OCI-LY3 (cell line): Measurements from ENCODE around the gene EPHA3.

ENCODE experiments used
- H2AFZ ChIP-seq: fragments of 200-600, 300-600 bp; shearing (Covaris generic); 2 replicates; pipeline ENCODE4 v1.6.0; 2014; ENCODE audit warnings: antibody characterized with exemption, low read depth, low read length
- H3K27ac ChIP-seq: fragments of 200-600, 300-600 bp; sonication (generic); 2 replicates; pipeline ENCODE4 v1.5.1; 2014; ENCODE audit warnings: mild to moderate bottlenecking, low read length, moderate library complexity, mixed read lengths
- H3K27me3 ChIP-seq: fragments of 200-600, 300-600 bp; sonication (generic); 2 replicates; pipeline ENCODE4 v1.6.1; 2014; ENCODE audit warnings: low read depth, low read length, mixed read lengths
- H3K36me3 ChIP-seq: fragments of 200-600, 300-600 bp; sonication (generic); replicated peaks from 2 replicates; pipeline ENCODE3; 2014; ENCODE audit warnings: low read depth, low read length, mixed read lengths
- H3K4me1 ChIP-seq: fragments of 300-600, 200-600 bp; sonication (generic); 2 replicates; pipeline ENCODE4 v1.6.1; 2014; ENCODE audit warnings: low read length, mixed read lengths
- H3K4me2 ChIP-seq: fragments of 200-600, 300-600 bp; sonication (generic); 2 replicates; pipeline ENCODE4 v1.6.1; 2014; ENCODE audit warnings: low read length, mixed read lengths
- H3K4me3 ChIP-seq: fragments of 300-600, 200-600 bp; sonication (generic); 2 replicates; pipeline ENCODE4 v1.5.1; 2014; ENCODE audit warnings: antibody characterized with exemption, mild to moderate bottlenecking, low read length, moderate library complexity
- H3K79me2 ChIP-seq: fragments of 300-600, 200-600 bp; shearing (Covaris generic); 2 replicates; pipeline ENCODE4 v1.6.1; 2014; ENCODE audit warnings: mild to moderate bottlenecking, low read length, mixed read lengths
- H3K9ac ChIP-seq: fragments of 300-600, 200-600 bp; shearing (Covaris generic); 2 replicates; pipeline ENCODE4 v1.6.0; 2014; ENCODE audit warnings: mild to moderate bottlenecking, low read length, moderate library complexity
- H3K9me3 ChIP-seq: fragments of 200-600, 300-600 bp; shearing (Covaris generic); 2 replicates; pipeline ENCODE4 v1.6.1; 2014; ENCODE audit warnings: low read length, mixed read lengths; ENCODE audit not compliant: insufficient read depth
- H4K20me1 ChIP-seq: fragments of 200-600, 300-600 bp; sonication (generic); 2 replicates; pipeline ENCODE4 v1.6.1; 2016; ENCODE audit warnings: low read length, mixed read lengths; ENCODE audit not compliant: insufficient read depth
- CTCF ChIP-seq: fragments of 200-600, 300-600 bp; sonication (generic); IDR thresholded peaks from 2 replicates; pipeline ENCODE4 v1.5.1; 2014; ENCODE audit warnings: antibody characterized with exemption, low read length, low read depth
- EZH2phosphoT487 ChIP-seq: fragments of 200-600 bp; shearing (Covaris generic); IDR thresholded peaks from 2 replicates; pipeline ENCODE4 v1.6.1; 2018; ENCODE audit warnings: antibody characterized with exemption, mixed run types, low read depth

Gene EPHA3

GRCh38 chr3:89198591-89198990 is 91.2 kb downstream of the EPHA3 start:
- Histone ChIP-seq H2AFZ (no peak overlapping the region; the same call in 1 of the 2 replicates), H3K27me3 (no peaks in the 10 kb centered on the region), H3K4me3 (no peak overlapping the region), H3K9ac (no peak overlapping the region), H3K36me3 (no peaks in the 10 kb centered on the region), H3K79me2 (no peaks in the 10 kb centered on the region), H3K4me2 (no peak overlapping the region), H4K20me1 (no peaks in the 10 kb centered on the region), H3K4me1 (no peaks in the 10 kb centered on the region), H3K9me3 (no peaks in the 10 kb centered on the region), H3K27ac (no peak overlapping the region)
- no peak for TF ChIP-seq CTCF
- TF ChIP-seq EZH2phosphoT487, result no peak

- Histone ChIP-seq H3K36me3 (peaks cover 4% of the 10 kb centered on the region), H4K20me1 (no peaks in the 10 kb centered on the region), H3K27me3 (no peaks in the 10 kb centered on the region), H3K9me3 (no peaks in the 10 kb centered on the region), H2AFZ (no peak overlapping the region), H3K27ac (no peak overlapping the region), H3K4me2 (no peak overlapping the region), H3K4me1 (no peaks in the 10 kb centered on the region), H3K4me3 (no peak overlapping the region), H3K79me2 (no peaks in the 10 kb centered on the region), H3K9ac (no peak overlapping the region)
- TF ChIP-seq CTCF (no peak), EZH2phosphoT487 (no peak)
Measured at GRCh38 chr3:89212619-89213018, 105.2 kb downstream of the EPHA3 start.

GRCh38 chr3:89216016-89216739 is 108.8 kb downstream of the EPHA3 start:
- Histone ChIP-seq H3K36me3 (no peaks in the 10 kb centered on the region), H3K4me2 (no peak overlapping the region), H3K4me3 (no peak overlapping the region), H3K9ac (no peak overlapping the region), H3K27ac (no peak overlapping the region), H4K20me1 (no peaks in the 10 kb centered on the region), H3K27me3 (no peaks in the 10 kb centered on the region), H2AFZ (no peak overlapping the region), H3K4me1 (no peaks in the 10 kb centered on the region), H3K79me2 (no peaks in the 10 kb centered on the region), H3K9me3 (no peaks in the 10 kb centered on the region)
- TF ChIP-seq CTCF (no peak), EZH2phosphoT487 (no peak)

- Histone ChIP-seq H3K4me3 (no peak overlapping the region), H3K9ac (no peak overlapping the region), H3K4me2 (no peak overlapping the region), H4K20me1 (no peaks in the 10 kb centered on the region), H3K4me1 (no peaks in the 10 kb centered on the region), H3K27me3 (no peaks in the 10 kb centered on the region), H3K36me3 (no peaks in the 10 kb centered on the region), H3K9me3 (no peaks in the 10 kb centered on the region), H3K79me2 (no peaks in the 10 kb centered on the region), H3K27ac (no peak overlapping the region), H2AFZ (peak overlapping the region; percentile 17; the same call in 1 of the 2 replicates)
- TF ChIP-seq EZH2phosphoT487 (no peak), CTCF (no peak)
Measured at GRCh38 chr3:89217148-89217685, 109.8 kb downstream of the EPHA3 start.
